ENCODE data around the gene SLC13A3.

DNA sequence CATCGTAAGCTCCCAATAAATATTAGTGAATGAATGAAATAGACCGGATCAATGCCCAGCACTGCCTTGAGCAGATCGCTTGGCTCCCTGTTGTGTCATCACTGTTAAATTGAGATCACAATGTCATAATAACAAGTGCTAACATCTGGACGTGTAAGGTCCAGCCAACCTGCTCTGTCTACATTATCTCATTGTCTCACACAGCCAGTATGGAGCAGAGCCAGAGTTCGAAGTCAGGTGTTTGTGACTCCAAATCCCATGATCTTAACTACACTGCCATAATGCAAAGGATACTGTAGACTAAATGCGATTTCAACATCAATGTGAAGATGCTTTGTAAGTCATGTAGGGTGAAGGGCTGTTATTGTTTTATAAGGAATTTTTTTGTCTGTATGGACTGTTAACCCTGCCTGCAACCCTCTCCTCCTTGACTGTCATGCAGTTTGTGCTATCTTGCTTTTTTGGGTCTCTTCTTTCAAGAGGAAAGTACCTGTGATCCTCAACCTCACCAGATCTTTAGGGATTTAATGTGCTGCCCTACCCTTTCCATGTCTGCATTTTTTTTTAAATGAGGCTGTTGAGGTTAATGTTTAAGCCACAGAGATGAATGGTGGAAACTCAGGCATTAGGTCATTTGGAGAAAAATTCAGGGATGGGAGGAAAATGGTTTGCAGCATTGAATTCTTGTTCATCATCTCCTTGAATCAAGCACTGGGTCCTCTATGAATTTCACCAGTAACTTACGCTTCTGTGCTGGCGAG is 51.9 kb downstream of the SLC13A3 start:
- TF ChIP-seq, protein P1, sequence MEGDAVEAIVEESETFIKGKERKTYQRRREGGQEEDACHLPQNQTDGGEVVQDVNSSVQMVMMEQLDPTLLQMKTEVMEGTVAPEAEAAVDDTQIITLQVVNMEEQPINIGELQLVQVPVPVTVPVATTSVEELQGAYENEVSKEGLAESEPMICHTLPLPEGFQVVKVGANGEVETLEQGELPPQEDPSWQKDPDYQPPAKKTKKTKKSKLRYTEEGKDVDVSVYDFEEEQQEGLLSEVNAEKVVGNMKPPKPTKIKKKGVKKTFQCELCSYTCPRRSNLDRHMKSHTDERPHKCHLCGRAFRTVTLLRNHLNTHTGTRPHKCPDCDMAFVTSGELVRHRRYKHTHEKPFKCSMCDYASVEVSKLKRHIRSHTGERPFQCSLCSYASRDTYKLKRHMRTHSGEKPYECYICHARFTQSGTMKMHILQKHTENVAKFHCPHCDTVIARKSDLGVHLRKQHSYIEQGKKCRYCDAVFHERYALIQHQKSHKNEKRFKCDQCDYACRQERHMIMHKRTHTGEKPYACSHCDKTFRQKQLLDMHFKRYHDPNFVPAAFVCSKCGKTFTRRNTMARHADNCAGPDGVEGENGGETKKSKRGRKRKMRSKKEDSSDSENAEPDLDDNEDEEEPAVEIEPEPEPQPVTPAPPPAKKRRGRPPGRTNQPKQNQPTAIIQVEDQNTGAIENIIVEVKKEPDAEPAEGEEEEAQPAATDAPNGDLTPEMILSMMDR (IDR thresholded peaks at IDR 0.05): no peak
- TF ChIP-seq EP300 (IDR thresholded peaks at IDR 0.05): no peak
- no peak for TF ChIP-seq POLR2A (IDR thresholded peaks at IDR 0.05)

Measured in ovary (tissue), 3 donors.